HCT116 (cell line): ENCODE data around the gene FREY1. TPM values are rescaled to one million over a fixed set of nuclear protein-coding genes. Genes with fewer than 3 reads are reported as not detected.

ENCODE experiments used
- ATAC-seq: fragments of 200-7000 bp; cut with Tn5 transposase; 2 replicates; pipeline ENCODE4 v1.9.1; 2020; ENCODE audit warnings: mild to moderate bottlenecking, moderate library complexity
- BruUV-seq: library from RNA; stranded (reverse); fragments of 400-500 nt; replicated peaks from 2 replicates; lab custom pipeline; 2021; lab: Mats Ljungman, UMichigan
- CTCF ChIA-PET: fragments of 300-600 bp; sonication (Branson Sonifier 250); formaldehyde crosslinking; loops from one replicate; lab custom pipeline; 2021; ENCODE audit warnings: antibody characterized with exemption; lab: Charles Lee
- POLR2A ChIA-PET: fragments of 300-600, 350-600 bp; sonication (Branson Sonifier 250); formaldehyde crosslinking; loops from one replicate; lab custom pipeline; 2021; ENCODE audit warnings: antibody characterized with exemption; lab: Charles Lee
- RAD21 ChIA-PET, 2 experiments: fragments of 300-600 bp; sonication (Branson Sonifier 250); formaldehyde crosslinking; loops; one replicate each; lab custom pipeline; 2023; ENCODE audit warnings: low total read pairs in 2 of 2; ENCODE audit not compliant: uncharacterized antibody in 2 of 2, unreplicated experiment in 2 of 2, low non-redundant PET in 1 of 2; lab: Charles Lee
- DNase-seq: peaks from one replicate; pipeline ENCODE4 v3.0.0-alpha.2; 2010; ENCODE audit warnings: low read depth, low spot score
- H2AFZ ChIP-seq: fragments of 200-600 bp; shearing (Covaris generic), sonication (generic); 2 replicates; pipeline ENCODE4 v1.6.1; 2017; ENCODE audit warnings: low read depth, mixed run types, mixed read lengths, antibody characterized with exemption, low read length; ENCODE audit not compliant: poor library complexity, severe bottlenecking
- H3K27ac ChIP-seq: 2 replicates; pipeline ENCODE4 v1.5.1; 2012; ENCODE audit warnings: low read depth, low read length
- H3K27me3 ChIP-seq: fragments of 200-600 bp; sonication (generic); 2 replicates; pipeline ENCODE4 v1.6.1; 2016; ENCODE audit warnings: mixed run types, low read length, mixed read lengths; ENCODE audit not compliant: insufficient read depth
- H3K36me3 ChIP-seq, 2 experiments: fragments of 200-500 bp in 1 of 2; fragments of 200-600 bp in 1 of 2; sonication (Bioruptor generic) in 1 of 2; sonication (generic) in 1 of 2; 2 replicates each; pipeline versions ENCODE4 v1.5.1 to v1.6.1; 2014 to 2016; ENCODE audit warnings: low read length in 2 of 2, inconsistent platforms in 1 of 2, mixed read lengths in 1 of 2, mixed run types in 1 of 2; ENCODE audit not compliant: insufficient read depth in 2 of 2, control insufficient read depth in 1 of 2
- H3K4me1 ChIP-seq, 2 experiments: fragments of 200-600 bp in 1 of 2; sonication (generic) in 1 of 2; 2 replicates each; pipeline versions ENCODE4 v1.5.1 to v1.6.1; 2012 to 2017; ENCODE audit warnings: low read length in 2 of 2, inconsistent platforms in 1 of 2, mild to moderate bottlenecking in 1 of 2, mixed read lengths in 1 of 2, mixed run types in 1 of 2, moderate library complexity in 1 of 2; ENCODE audit not compliant: insufficient read depth in 2 of 2, control insufficient read depth in 1 of 2
- H3K4me2 ChIP-seq: fragments of 200-600 bp; sonication (generic); 2 replicates; pipeline ENCODE4 v1.6.1; 2017; ENCODE audit warnings: mixed run types, low read length, mixed read lengths
- H3K4me3 ChIP-seq, 2 experiments: fragments of 200-600 bp in 1 of 2; sonication (generic) in 1 of 2; replicated peaks in 1 of 2; 2 replicates each; pipeline ENCODE4 v1.5.1; 2011 to 2016; ENCODE audit warnings: low read length in 2 of 2, control low read depth in 1 of 2, low read depth in 1 of 2, mild to moderate bottlenecking in 1 of 2, mixed read lengths in 1 of 2, mixed run types in 1 of 2
- H3K79me2 ChIP-seq: fragments of 200-600 bp; sonication (generic); 2 replicates; pipeline ENCODE4 v1.6.1; 2017; ENCODE audit warnings: mild to moderate bottlenecking, mixed run types, low read length, moderate library complexity, mixed read lengths; ENCODE audit not compliant: insufficient read depth
- H3K9ac ChIP-seq: fragments of 200-600 bp; sonication (generic); 2 replicates; pipeline ENCODE4 v1.6.1; 2016; ENCODE audit warnings: low read length, mixed read lengths
- H3K9me2 ChIP-seq: fragments of 200-600 bp; sonication (generic), shearing (Covaris generic); 2 replicates; pipeline ENCODE4 v1.6.1; 2017; ENCODE audit warnings: mixed run types, mild to moderate bottlenecking, moderate library complexity; ENCODE audit not compliant: insufficient read depth
- H3K9me3 ChIP-seq, 2 experiments: fragments of 200-500 bp in 1 of 2; fragments of 200-600 bp in 1 of 2; sonication (Bioruptor generic) in 1 of 2; sonication (generic) in 1 of 2; 2 replicates each; pipeline ENCODE4 v1.6.1; 2014 to 2017; ENCODE audit warnings: low read length in 2 of 2, mixed read lengths in 2 of 2, inconsistent platforms in 1 of 2, low read depth in 1 of 2, mild to moderate bottlenecking in 1 of 2, mixed run types in 1 of 2, moderate library complexity in 1 of 2; ENCODE audit not compliant: control insufficient read depth in 1 of 2, insufficient read depth in 1 of 2
- H4K20me1 ChIP-seq: fragments of 200-600 bp; sonication (generic), shearing (Covaris generic); 2 replicates; pipeline ENCODE4 v1.6.1; 2017; ENCODE audit warnings: mixed run types, mild to moderate bottlenecking, moderate library complexity; ENCODE audit not compliant: insufficient read depth
- CEBPB ChIP-seq: IDR thresholded peaks from 2 replicates; pipeline ENCODE4 v1.6.1; 2012; ENCODE audit warnings: low read depth
- EGR1 ChIP-seq: IDR thresholded peaks from 2 replicates; pipeline ENCODE4 v1.6.1; 2012; ENCODE audit warnings: low read depth
- ELF1 ChIP-seq: IDR thresholded peaks from 2 replicates; pipeline ENCODE4 v1.6.1; 2012; ENCODE audit warnings: low read depth, borderline replicate concordance
- EZH2 ChIP-seq: fragments of 200-600 bp; sonication (generic); IDR thresholded peaks from 2 replicates; pipeline ENCODE4 v1.6.1; 2017; ENCODE audit warnings: antibody characterized with exemption, mixed run types
- EZH2phosphoT487 ChIP-seq: fragments of 200-600 bp; IDR thresholded peaks from 2 replicates; pipeline ENCODE4 v1.6.1; 2018; ENCODE audit warnings: antibody characterized with exemption, borderline replicate concordance
- FOSL1 ChIP-seq: IDR thresholded peaks from 2 replicates; pipeline ENCODE4 v1.6.1; 2012; ENCODE audit warnings: low read depth
- JUND ChIP-seq: IDR thresholded peaks from 2 replicates; pipeline ENCODE4 v1.6.1; 2012
- MAX ChIP-seq: IDR thresholded peaks from 2 replicates; pipeline ENCODE4 v1.6.1; 2012
- POLR2A ChIP-seq: IDR thresholded peaks from 2 replicates; pipeline ENCODE4 v1.7.0; 2011; ENCODE audit warnings: borderline replicate concordance; ENCODE audit not compliant: insufficient read depth, insufficient read length; ENCODE audit errors: extremely low read depth
- POLR2AphosphoS5 ChIP-seq: IDR thresholded peaks from 2 replicates; pipeline ENCODE4 v1.6.1; 2011; ENCODE audit warnings: mild to moderate bottlenecking, low read depth, low read length, moderate library complexity
- RAD21 ChIP-seq: IDR thresholded peaks from 2 replicates; pipeline ENCODE4 v1.6.1; 2012; ENCODE audit warnings: low read depth, mild to moderate bottlenecking
- SIN3A ChIP-seq: IDR thresholded peaks from 2 replicates; pipeline ENCODE4 v1.6.1; 2012; ENCODE audit warnings: low read depth
- SP1 ChIP-seq: IDR thresholded peaks from 2 replicates; pipeline ENCODE4 v1.6.1; 2012; ENCODE audit warnings: low read depth
- SRF ChIP-seq: IDR thresholded peaks from 2 replicates; pipeline ENCODE4 v1.6.1; 2012; ENCODE audit warnings: low read depth
- TCF7L2 ChIP-seq: IDR thresholded peaks from 2 replicates; pipeline ENCODE4 v1.7.0; 2011; ENCODE audit warnings: borderline replicate concordance, inconsistent platforms; ENCODE audit not compliant: insufficient read depth, insufficient read length; ENCODE audit errors: extremely low read depth
- YY1 ChIP-seq: IDR thresholded peaks from 2 replicates; pipeline ENCODE4 v1.6.1; 2011; ENCODE audit warnings: low read length, low read depth, moderate library complexity, mild to moderate bottlenecking; ENCODE audit not compliant: insufficient replicate concordance; ENCODE audit errors: extremely low read depth
- ZFX ChIP-seq: fragments of 450-650 bp; IDR thresholded peaks from 2 replicates; pipeline ENCODE4 v1.6.1; 2017
- ZNF274 ChIP-seq: fragments of 200-500 bp; sonication (Bioruptor generic); IDR thresholded peaks from 2 replicates; pipeline ENCODE4 v1.6.1; 2014; ENCODE audit warnings: mild to moderate bottlenecking, low read depth, low read length, inconsistent platforms
- intact Hi-C: fragments of 100-400 bp; cut with micrococcal nuclease; formaldehyde crosslinking; loops from 2 replicates; pipeline ENCODE4 v1.10.0; 2022
- total RNA-seq: library from RNA; stranded (reverse); gene quantifications from one replicate; pipeline ENCODE4 v1.2.1, GENCODE V29; 2021; ENCODE audit not compliant: unreplicated experiment
- TF ChIP-seq, protein P1 (sequence below): IDR thresholded peaks from 2 replicates; pipeline ENCODE4 v1.6.1; 2012; ENCODE audit warnings: low read depth
- TF ChIP-seq, protein P2 (sequence below): IDR thresholded peaks from 2 replicates; pipeline ENCODE4 v1.6.1; 2012

Gene FREY1
- total RNA-seq, 1 experiment from 2014 or later = 0.96 TPM

GRCh38 chr11:45928535-45929215 lies 21.6 kb upstream of the FREY1 start:
- H2AFZ ChIP-seq = no peak overlapping the region
- H3K27me3 ChIP-seq = no peaks in the 10 kb centered on the region
- H4K20me1 ChIP-seq = no peaks in the 10 kb centered on the region
- no peak for ATAC-seq
- no peak overlapping the region for H3K27ac ChIP-seq
- no peak overlapping the region for H3K4me3 ChIP-seq
- H3K4me1 ChIP-seq = peaks cover 0 to 8% of the 10 kb centered on the region in 2 experiments; a peak in 3 of 4 replicates
- H3K36me3 ChIP-seq = peaks cover 7 to 32% of the 10 kb centered on the region in 2 experiments
- ChIA-PET POLR2A (interaction anchor here (1.1 kb wide), 1 partner anchor 11 kb away, joined by 3 read pairs; the partner anchor contains the start of gene PEX16), RAD21 (no interaction called here), CTCF (interaction anchor here (1.2 kb wide), 1 partner anchor 36 kb away, joined by 4 read pairs; no protein-coding TSS in a partner anchor)
- no peak for DNase-seq
- no peak for TF ChIP-seq POLR2AphosphoS5
- TF ChIP-seq SP1 = no peak
- TF ChIP-seq TCF7L2 = no peak
- TF ChIP-seq RAD21 = no peak
- no peak for TF ChIP-seq FOSL1
- TF ChIP-seq EZH2 = no peak
- no peak for TF ChIP-seq YY1
- no peak for TF ChIP-seq EZH2phosphoT487
- no peak for TF ChIP-seq EGR1
- no peak for TF ChIP-seq ZNF274
- TF ChIP-seq POLR2A = no peak
- no peak for TF ChIP-seq SRF
- no peak for TF ChIP-seq JUND
- TF ChIP-seq ZFX = no peak; the same call in 1 of the 2 replicates
- no peak for TF ChIP-seq CEBPB
- no peak for TF ChIP-seq ELF1
- TF ChIP-seq MAX = no peak
- no peak for TF ChIP-seq SIN3A
- TF ChIP-seq, protein P1, sequence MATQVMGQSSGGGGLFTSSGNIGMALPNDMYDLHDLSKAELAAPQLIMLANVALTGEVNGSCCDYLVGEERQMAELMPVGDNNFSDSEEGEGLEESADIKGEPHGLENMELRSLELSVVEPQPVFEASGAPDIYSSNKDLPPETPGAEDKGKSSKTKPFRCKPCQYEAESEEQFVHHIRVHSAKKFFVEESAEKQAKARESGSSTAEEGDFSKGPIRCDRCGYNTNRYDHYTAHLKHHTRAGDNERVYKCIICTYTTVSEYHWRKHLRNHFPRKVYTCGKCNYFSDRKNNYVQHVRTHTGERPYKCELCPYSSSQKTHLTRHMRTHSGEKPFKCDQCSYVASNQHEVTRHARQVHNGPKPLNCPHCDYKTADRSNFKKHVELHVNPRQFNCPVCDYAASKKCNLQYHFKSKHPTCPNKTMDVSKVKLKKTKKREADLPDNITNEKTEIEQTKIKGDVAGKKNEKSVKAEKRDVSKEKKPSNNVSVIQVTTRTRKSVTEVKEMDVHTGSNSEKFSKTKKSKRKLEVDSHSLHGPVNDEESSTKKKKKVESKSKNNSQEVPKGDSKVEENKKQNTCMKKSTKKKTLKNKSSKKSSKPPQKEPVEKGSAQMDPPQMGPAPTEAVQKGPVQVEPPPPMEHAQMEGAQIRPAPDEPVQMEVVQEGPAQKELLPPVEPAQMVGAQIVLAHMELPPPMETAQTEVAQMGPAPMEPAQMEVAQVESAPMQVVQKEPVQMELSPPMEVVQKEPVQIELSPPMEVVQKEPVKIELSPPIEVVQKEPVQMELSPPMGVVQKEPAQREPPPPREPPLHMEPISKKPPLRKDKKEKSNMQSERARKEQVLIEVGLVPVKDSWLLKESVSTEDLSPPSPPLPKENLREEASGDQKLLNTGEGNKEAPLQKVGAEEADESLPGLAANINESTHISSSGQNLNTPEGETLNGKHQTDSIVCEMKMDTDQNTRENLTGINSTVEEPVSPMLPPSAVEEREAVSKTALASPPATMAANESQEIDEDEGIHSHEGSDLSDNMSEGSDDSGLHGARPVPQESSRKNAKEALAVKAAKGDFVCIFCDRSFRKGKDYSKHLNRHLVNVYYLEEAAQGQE = no peak
- TF ChIP-seq, protein P2, sequence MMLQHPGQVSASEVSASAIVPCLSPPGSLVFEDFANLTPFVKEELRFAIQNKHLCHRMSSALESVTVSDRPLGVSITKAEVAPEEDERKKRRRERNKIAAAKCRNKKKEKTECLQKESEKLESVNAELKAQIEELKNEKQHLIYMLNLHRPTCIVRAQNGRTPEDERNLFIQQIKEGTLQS = no peak
- intact Hi-C loops = no loop called here
- no TSS peak for BruUV-seq
- H3K4me2 ChIP-seq = no peak overlapping the region
- H3K9ac ChIP-seq = no peak overlapping the region
- peaks cover 8% of the 10 kb centered on the region; the same call in 1 of the 2 replicates for H3K79me2 ChIP-seq
- no peaks in the 10 kb centered on the region for H3K9me3 ChIP-seq
- no peaks in the 10 kb centered on the region for H3K9me2 ChIP-seq
